ENCODE data around the gene SLC44A5.

Gene SLC44A5

DNA sequence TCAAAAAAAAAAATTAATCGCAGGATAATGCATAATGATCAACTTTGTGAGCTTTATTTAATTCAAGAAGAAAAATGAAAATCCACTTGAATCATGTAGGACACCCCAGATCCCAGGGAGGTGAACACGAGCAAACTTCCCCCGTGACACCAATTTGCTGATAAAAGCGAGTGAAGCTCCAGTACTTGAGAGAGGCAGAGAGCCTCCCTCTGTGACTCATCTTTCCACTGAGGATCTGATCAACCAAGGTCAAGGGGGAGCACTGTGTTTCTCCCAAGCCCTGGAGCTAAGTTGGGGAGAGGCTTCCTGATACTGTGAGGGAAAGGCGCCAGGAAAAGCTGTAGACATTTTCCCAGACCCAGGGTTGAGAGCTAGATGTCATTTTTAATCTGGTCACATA is 160.9 kb downstream of the SLC44A5 start:
- H3K36me3 ChIP-seq (ENCODE audit: control insufficient read depth, insufficient read depth, low read length), result no peaks in the 10 kb centered on the region
- no peaks in the 10 kb centered on the region for H3K9me3 ChIP-seq (ENCODE audit: control insufficient read depth, insufficient read depth, low read depth, low read length)
- no peak overlapping the region for H3K9ac ChIP-seq (ENCODE audit: low read length)
- H3K4me1 ChIP-seq (ENCODE audit: control insufficient read depth, insufficient read depth, low read length), result no peaks in the 10 kb centered on the region
- H3K27me3 ChIP-seq (ENCODE audit: control insufficient read depth, insufficient read depth, low read length), result no peaks in the 10 kb centered on the region
- H3K27ac ChIP-seq (ENCODE audit: low read depth, low read length), result no peak overlapping the region
- H3K4me3 ChIP-seq (ENCODE audit: low read depth, low read length), result no peak overlapping the region

- no peak overlapping the region for H3K9ac ChIP-seq (ENCODE audit: low read length)
- H3K4me3 ChIP-seq (ENCODE audit: low read depth, low read length), result no peak overlapping the region
- no peaks in the 10 kb centered on the region for H3K4me1 ChIP-seq (ENCODE audit: control insufficient read depth, insufficient read depth, low read length)
- no peaks in the 10 kb centered on the region for H3K36me3 ChIP-seq (ENCODE audit: control insufficient read depth, insufficient read depth, low read length)
- no peak overlapping the region for H3K27ac ChIP-seq (ENCODE audit: low read depth, low read length)
- H3K9me3 ChIP-seq (ENCODE audit: control insufficient read depth, insufficient read depth, low read depth, low read length), result no peaks in the 10 kb centered on the region
- no peaks in the 10 kb centered on the region for H3K27me3 ChIP-seq (ENCODE audit: control insufficient read depth, insufficient read depth, low read length)
These were observed 166.7 kb downstream of the SLC44A5 start for GRCh38 chr1:75444220-75444619.

DNA sequence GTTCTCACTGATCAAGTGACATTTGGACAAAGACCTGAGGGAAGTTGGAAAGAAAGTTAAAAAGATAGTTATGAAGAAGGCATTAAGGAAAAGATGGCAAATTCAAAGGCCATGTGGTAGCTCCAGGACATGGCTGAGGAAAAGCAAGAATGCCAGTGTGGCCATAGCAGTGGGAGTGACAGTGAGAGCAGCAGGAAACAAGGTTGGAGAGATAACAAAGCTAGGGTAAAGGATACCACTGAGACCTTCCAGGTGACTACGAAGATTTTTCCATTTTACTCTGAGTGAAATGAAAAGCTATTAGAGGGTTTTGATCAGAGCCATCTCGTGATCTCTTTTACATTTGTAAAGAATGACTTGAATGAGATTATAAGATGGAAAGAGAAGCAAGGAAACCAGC is 170.6 kb downstream of the SLC44A5 start:
- no peak overlapping the region for H3K27ac ChIP-seq (ENCODE audit: low read depth, low read length)
- H3K9me3 ChIP-seq (ENCODE audit: control insufficient read depth, insufficient read depth, low read depth, low read length), result no peaks in the 10 kb centered on the region
- no peak overlapping the region for H3K9ac ChIP-seq (ENCODE audit: low read length)
- no peaks in the 10 kb centered on the region for H3K27me3 ChIP-seq (ENCODE audit: control insufficient read depth, insufficient read depth, low read length)
- no peaks in the 10 kb centered on the region for H3K4me1 ChIP-seq (ENCODE audit: control insufficient read depth, insufficient read depth, low read length)
- H3K36me3 ChIP-seq (ENCODE audit: control insufficient read depth, insufficient read depth, low read length), result no peaks in the 10 kb centered on the region
- H3K4me3 ChIP-seq (ENCODE audit: low read depth, low read length), result no peak overlapping the region

- H3K9ac ChIP-seq (ENCODE audit: low read length), result no peak overlapping the region
- H3K4me1 ChIP-seq (ENCODE audit: control insufficient read depth, insufficient read depth, low read length), result no peaks in the 10 kb centered on the region
- no peaks in the 10 kb centered on the region for H3K27me3 ChIP-seq (ENCODE audit: control insufficient read depth, insufficient read depth, low read length)
- H3K36me3 ChIP-seq (ENCODE audit: control insufficient read depth, insufficient read depth, low read length), result no peaks in the 10 kb centered on the region
- H3K27ac ChIP-seq (ENCODE audit: low read depth, low read length), result no peak overlapping the region
- H3K4me3 ChIP-seq (ENCODE audit: low read depth, low read length), result no peak overlapping the region
- no peaks in the 10 kb centered on the region for H3K9me3 ChIP-seq (ENCODE audit: control insufficient read depth, insufficient read depth, low read depth, low read length)
These were observed 172.6 kb downstream of the SLC44A5 start for GRCh38 chr1:75438355-75438754.

DNA sequence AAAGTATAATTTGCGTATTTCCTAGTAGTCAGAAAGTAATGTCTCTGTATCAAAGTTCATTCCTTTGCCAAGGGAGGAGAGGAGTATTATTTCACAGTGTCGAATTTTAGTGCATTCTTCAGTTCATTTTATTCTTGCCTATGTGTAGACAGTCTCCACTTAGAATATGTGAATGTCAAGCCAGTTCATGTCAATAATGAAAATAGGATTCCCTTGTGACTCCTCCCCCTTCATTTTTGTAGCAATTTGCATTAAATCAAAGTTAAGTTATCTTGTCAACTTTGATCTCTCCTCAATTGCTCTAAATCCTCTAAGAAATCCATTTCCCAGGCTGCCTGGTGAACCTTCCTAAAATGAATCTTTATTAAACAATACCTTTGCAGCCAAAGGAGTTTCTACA is 179.1 kb downstream of the SLC44A5 start:
- H3K27ac ChIP-seq (ENCODE audit: low read depth, low read length), result no peak overlapping the region
- no peaks in the 10 kb centered on the region for H3K27me3 ChIP-seq (ENCODE audit: control insufficient read depth, insufficient read depth, low read length)
- H3K9ac ChIP-seq (ENCODE audit: low read length), result no peak overlapping the region
- no peaks in the 10 kb centered on the region for H3K36me3 ChIP-seq (ENCODE audit: control insufficient read depth, insufficient read depth, low read length)
- no peaks in the 10 kb centered on the region for H3K9me3 ChIP-seq (ENCODE audit: control insufficient read depth, insufficient read depth, low read depth, low read length)
- H3K4me1 ChIP-seq (ENCODE audit: control insufficient read depth, insufficient read depth, low read length), result no peaks in the 10 kb centered on the region
- no peak overlapping the region for H3K4me3 ChIP-seq (ENCODE audit: low read depth, low read length)

DNA sequence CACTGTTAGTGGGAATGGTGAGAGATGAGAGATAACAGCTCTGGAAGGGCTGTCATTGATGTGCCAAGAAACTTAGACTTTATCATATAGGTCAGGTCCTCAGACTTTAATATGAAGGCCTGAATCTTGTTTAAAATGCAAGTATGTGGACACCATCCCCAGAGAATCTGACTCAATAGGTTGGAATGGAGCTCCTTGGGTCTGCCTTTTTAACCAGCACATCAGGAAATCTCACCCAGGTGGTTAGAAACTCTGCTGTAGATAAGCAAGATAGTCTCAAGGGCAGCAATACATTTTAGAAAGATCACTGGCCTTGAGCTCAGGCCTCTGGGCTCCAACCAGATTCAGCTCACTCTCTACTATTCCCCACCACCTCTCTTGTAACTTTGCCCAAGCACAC is 180.4 kb downstream of the SLC44A5 start:
- no peaks in the 10 kb centered on the region for H3K27me3 ChIP-seq (ENCODE audit: control insufficient read depth, insufficient read depth, low read length)

DNA sequence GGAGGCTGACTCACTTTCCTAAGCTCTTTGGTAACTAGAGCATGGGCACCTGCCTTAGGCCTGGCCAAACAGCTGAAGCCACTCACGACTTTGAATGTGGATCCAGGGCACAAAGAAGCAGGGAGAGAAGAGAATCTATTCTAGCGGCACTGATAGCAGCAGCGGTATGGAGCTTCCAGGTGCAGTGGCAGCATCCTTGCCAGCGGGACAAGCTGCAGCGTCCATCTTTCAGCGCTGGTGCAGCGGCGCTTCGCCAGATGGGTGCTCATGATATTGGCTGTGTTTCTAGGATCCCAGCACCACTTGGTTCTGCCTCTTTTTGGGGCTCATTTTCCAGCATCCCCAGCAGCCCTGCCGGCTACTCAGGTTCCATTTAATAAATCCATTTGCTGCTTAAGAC is 184.2 kb downstream of the SLC44A5 start:
- Histone ChIP-seq H3K4me3 (ENCODE audit: low read depth, low read length) (no peak overlapping the region), H3K4me1 (ENCODE audit: control insufficient read depth, insufficient read depth, low read length) (peaks cover 4% of the 10 kb centered on the region; the same call in 1 of the 2 replicates), H3K9me3 (ENCODE audit: control insufficient read depth, insufficient read depth, low read depth, low read length) (no peaks in the 10 kb centered on the region), H3K27ac (ENCODE audit: low read depth, low read length) (no peak overlapping the region), H3K9ac (ENCODE audit: low read length) (no peak overlapping the region), H3K27me3 (ENCODE audit: control insufficient read depth, insufficient read depth, low read length) (no peaks in the 10 kb centered on the region), H3K36me3 (ENCODE audit: control insufficient read depth, insufficient read depth, low read length) (no peaks in the 10 kb centered on the region)

More for the DNA sequence above, 180.4 kb downstream of the SLC44A5 start:
- H3K9ac ChIP-seq (ENCODE audit: low read length), result no peak overlapping the region
- no peaks in the 10 kb centered on the region for H3K36me3 ChIP-seq (ENCODE audit: control insufficient read depth, insufficient read depth, low read length)
- H3K27ac ChIP-seq (ENCODE audit: low read depth, low read length), result no peak overlapping the region
- no peak overlapping the region for H3K4me3 ChIP-seq (ENCODE audit: low read depth, low read length)
- no peaks in the 10 kb centered on the region for H3K4me1 ChIP-seq (ENCODE audit: control insufficient read depth, insufficient read depth, low read length)
- H3K9me3 ChIP-seq (ENCODE audit: control insufficient read depth, insufficient read depth, low read depth, low read length), result no peaks in the 10 kb centered on the region

DNA sequence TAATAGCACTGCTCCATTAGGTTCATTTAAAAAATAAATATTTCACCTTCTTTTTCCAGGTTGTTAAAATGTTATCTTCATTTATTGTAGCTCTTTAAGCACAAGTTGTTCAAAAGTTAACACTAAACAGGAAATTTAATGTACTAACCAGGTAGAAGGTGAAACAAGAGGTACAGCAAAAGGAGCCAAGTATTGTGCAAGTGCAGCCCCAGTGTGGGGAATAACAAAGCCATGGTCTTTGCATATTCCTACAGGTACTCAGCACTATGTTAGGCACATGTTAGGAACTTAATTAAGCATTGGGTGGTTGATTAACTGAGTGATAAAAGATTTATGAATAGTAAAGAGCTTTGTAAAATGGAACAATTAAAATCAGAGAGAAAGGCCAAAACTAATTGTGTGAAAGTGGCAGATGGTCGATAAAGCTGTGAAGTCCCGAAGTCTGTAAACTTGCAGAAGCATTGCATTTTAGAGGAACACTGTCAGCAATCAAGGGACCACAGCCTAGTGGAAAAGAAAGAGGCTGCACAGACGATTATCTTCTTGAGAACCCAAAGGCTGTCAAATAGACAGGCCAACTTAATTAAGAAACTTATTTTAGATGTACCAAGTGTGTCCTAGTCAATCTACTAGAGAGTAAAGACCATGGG is 185.8 kb downstream of the SLC44A5 start:
- H3K4me3 ChIP-seq (ENCODE audit: low read depth, low read length), result no peak overlapping the region
- H3K9me3 ChIP-seq (ENCODE audit: control insufficient read depth, insufficient read depth, low read depth, low read length), result no peaks in the 10 kb centered on the region
- H3K27me3 ChIP-seq (ENCODE audit: control insufficient read depth, insufficient read depth, low read length), result no peaks in the 10 kb centered on the region

DNA sequence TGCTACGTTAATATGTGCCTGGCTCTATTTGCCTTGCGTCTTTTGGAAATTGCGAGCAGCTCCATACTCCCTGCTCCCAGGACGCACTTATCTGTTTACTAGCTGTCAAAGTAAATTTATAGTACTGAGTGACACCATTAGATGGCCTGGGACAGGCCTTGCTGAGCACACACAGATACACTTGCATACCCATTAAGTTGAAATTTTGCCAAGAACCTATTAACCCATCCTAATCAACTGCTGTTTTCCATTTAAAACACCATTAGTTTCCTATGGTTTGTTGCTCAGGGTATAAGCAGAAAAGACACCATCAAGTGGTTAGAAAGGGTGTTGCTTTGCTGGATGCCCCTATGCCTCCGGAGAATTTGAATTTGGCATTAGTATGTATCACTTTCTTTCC is 187.3 kb downstream of the SLC44A5 start:
- Histone ChIP-seq H3K9me3 (ENCODE audit: control insufficient read depth, insufficient read depth, low read depth, low read length) (no peaks in the 10 kb centered on the region), H3K36me3 (ENCODE audit: control insufficient read depth, insufficient read depth, low read length) (no peaks in the 10 kb centered on the region), H3K9ac (ENCODE audit: low read length) (no peak overlapping the region), H3K27me3 (ENCODE audit: control insufficient read depth, insufficient read depth, low read length) (no peaks in the 10 kb centered on the region), H3K27ac (ENCODE audit: low read depth, low read length) (no peak overlapping the region), H3K4me1 (ENCODE audit: control insufficient read depth, insufficient read depth, low read length) (peaks cover 4% of the 10 kb centered on the region; the same call in 1 of the 2 replicates), H3K4me3 (ENCODE audit: low read depth, low read length) (no peak overlapping the region)

More for the DNA sequence above, 185.8 kb downstream of the SLC44A5 start:
- no peaks in the 10 kb centered on the region for H3K36me3 ChIP-seq (ENCODE audit: control insufficient read depth, insufficient read depth, low read length)
- H3K9ac ChIP-seq (ENCODE audit: low read length), result no peak overlapping the region
- H3K27ac ChIP-seq (ENCODE audit: low read depth, low read length), result no peak overlapping the region
- H3K4me1 ChIP-seq (ENCODE audit: control insufficient read depth, insufficient read depth, low read length), result peaks cover 4% of the 10 kb centered on the region; the same call in 1 of the 2 replicates

DNA sequence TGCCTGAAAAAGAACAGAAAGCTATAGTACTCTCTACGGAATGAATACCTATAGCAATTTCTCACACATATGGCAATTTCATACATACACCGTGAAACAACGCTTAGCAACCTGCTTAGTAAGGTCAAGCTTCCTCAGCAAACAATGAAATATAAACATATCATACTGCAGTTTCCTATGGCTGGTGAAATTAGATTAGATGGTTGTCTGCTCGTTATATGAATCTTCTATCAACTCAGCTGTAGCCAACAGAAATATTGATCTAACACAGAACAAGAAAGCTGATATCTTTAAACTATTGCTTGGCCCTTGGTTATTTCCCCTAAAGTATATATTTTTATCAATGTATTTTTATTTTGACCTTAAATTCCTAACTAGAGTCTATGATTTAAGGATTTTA is 187.8 kb downstream of the SLC44A5 start:
- H3K4me3 ChIP-seq (ENCODE audit: low read depth, low read length), result no peak overlapping the region
- no peaks in the 10 kb centered on the region for H3K9me3 ChIP-seq (ENCODE audit: control insufficient read depth, insufficient read depth, low read depth, low read length)
- H3K9ac ChIP-seq (ENCODE audit: low read length), result no peak overlapping the region
- no peaks in the 10 kb centered on the region for H3K36me3 ChIP-seq (ENCODE audit: control insufficient read depth, insufficient read depth, low read length)
- H3K27ac ChIP-seq (ENCODE audit: low read depth, low read length), result no peak overlapping the region
- H3K27me3 ChIP-seq (ENCODE audit: control insufficient read depth, insufficient read depth, low read length), result no peaks in the 10 kb centered on the region
- peaks cover 4% of the 10 kb centered on the region; the same call in 1 of the 2 replicates for H3K4me1 ChIP-seq (ENCODE audit: control insufficient read depth, insufficient read depth, low read length)

DNA sequence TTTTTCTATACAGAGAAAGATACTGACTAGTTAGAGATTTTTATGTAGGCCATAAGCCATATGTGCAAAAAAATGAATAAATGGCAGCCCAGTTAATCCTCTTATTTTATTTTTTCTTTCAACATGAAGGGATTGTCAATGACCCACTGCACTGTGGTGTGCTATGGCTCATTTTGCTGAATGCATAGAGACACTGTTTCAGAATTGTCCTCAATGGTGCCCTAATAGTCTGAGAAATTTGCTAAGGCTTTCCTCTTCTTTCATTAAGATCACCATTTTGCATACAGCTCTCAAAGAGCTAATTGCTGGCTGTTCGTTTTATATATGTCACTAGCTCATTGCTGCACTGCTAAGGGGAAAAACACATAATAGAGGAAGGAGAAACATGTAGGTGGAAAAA is 189.5 kb downstream of the SLC44A5 start:
- Histone ChIP-seq H3K27me3 (ENCODE audit: control insufficient read depth, insufficient read depth, low read length) (no peaks in the 10 kb centered on the region), H3K9ac (ENCODE audit: low read length) (no peak overlapping the region), H3K9me3 (ENCODE audit: control insufficient read depth, insufficient read depth, low read depth, low read length) (peaks cover under 1% of the 10 kb centered on the region), H3K27ac (ENCODE audit: low read depth, low read length) (no peak overlapping the region), H3K4me3 (ENCODE audit: low read depth, low read length) (no peak overlapping the region), H3K36me3 (ENCODE audit: control insufficient read depth, insufficient read depth, low read length) (no peaks in the 10 kb centered on the region), H3K4me1 (ENCODE audit: control insufficient read depth, insufficient read depth, low read length) (peaks cover 4% of the 10 kb centered on the region; the same call in 1 of the 2 replicates)
